H1 (cell line): ENCODE results near the gene DNAAF8. TPM values are rescaled to one million over a fixed set of nuclear protein-coding genes. Genes with fewer than 3 reads are reported as not detected.

Experiments used
- CTCF ChIA-PET: fragments of 300-600 bp; sonication (Branson Sonifier 250); formaldehyde crosslinking; loops from one replicate; lab custom pipeline; 2021; ENCODE audit not compliant: partially characterized antibody; lab: Charles Lee
- POLR2A ChIA-PET: fragments of 300-600 bp; sonication (Branson Sonifier 250); formaldehyde crosslinking; loops from one replicate; lab custom pipeline; 2021; ENCODE audit warnings: inconsistent platforms; ENCODE audit not compliant: partially characterized antibody; lab: Charles Lee
- DNase-seq, 2 experiments: peaks; one replicate each; pipeline versions ENCODE4 v3.0.0 to v3.0.0-alpha.2; 2010 to 2022; ENCODE audit warnings: low spot score in 2 of 2, low read depth in 1 of 2, mixed read lengths in 1 of 2
- FAIRE-seq: peaks from 2 replicates; lab custom pipeline; 2011; peaks lifted over from hg19 to GRCh38; lab: Jason Lieb, UNC
- H2AFZ ChIP-seq: 2 replicates; pipeline ENCODE4 v1.8.1; 2012; ENCODE audit warnings: low read length, inconsistent platforms
- H2AK5ac ChIP-seq: 2 replicates; pipeline ENCODE4 v1.6.1; 2013; ENCODE audit warnings: low read depth, low read length
- H2BK120ac ChIP-seq: replicated peaks from 2 replicates; pipeline ENCODE3; 2013; ENCODE audit warnings: low read depth, low read length, inconsistent platforms
- H2BK12ac ChIP-seq: 2 replicates; pipeline ENCODE4 v1.6.1; 2013; ENCODE audit warnings: low read depth, low read length
- H2BK15ac ChIP-seq: 2 replicates; pipeline ENCODE4 v1.6.1; 2013; ENCODE audit warnings: low read length
- H2BK20ac ChIP-seq: 2 replicates; pipeline ENCODE4 v1.6.1; 2013; ENCODE audit warnings: low read length
- H2BK5ac ChIP-seq: 2 replicates; pipeline ENCODE4 v1.6.1; 2013; ENCODE audit warnings: low read depth, low read length
- H3K14ac ChIP-seq: 2 replicates; pipeline ENCODE4 v1.6.1; 2013; ENCODE audit warnings: inconsistent platforms; ENCODE audit not compliant: insufficient read length
- H3K18ac ChIP-seq: 2 replicates; pipeline ENCODE4 v1.6.1; 2013; ENCODE audit warnings: low read length; ENCODE audit errors: extremely low read depth
- H3K23ac ChIP-seq: 2 replicates; pipeline ENCODE4 v1.6.1; 2013; ENCODE audit warnings: inconsistent platforms; ENCODE audit not compliant: insufficient read length
- H3K23me2 ChIP-seq: 2 replicates; pipeline ENCODE4 v1.6.1; 2013; ENCODE audit warnings: low read depth, low read length
- H3K27ac ChIP-seq: 2 replicates; pipeline ENCODE4 v1.6.1; 2011; ENCODE audit warnings: low read depth, low read length, inconsistent platforms
- H3K27me3 ChIP-seq, 4 experiments: replicated peaks in 1 of 4; 1 replicate in 1 of 4; 2 replicates in 3 of 4; pipeline versions ENCODE4 v1.6.1 to v1.8.1; 2011 to 2013; ENCODE audit warnings: low read length in 3 of 4, mild to moderate bottlenecking in 3 of 4, inconsistent platforms in 2 of 4, mixed read lengths in 2 of 4, moderate library complexity in 1 of 4; ENCODE audit not compliant: control insufficient read depth in 3 of 4, insufficient read depth in 3 of 4; ENCODE audit errors: extremely low read depth in 1 of 4
- H3K36me3 ChIP-seq, 4 experiments: 2 replicates each; pipeline versions ENCODE4 v1.6.1 to v1.8.1; 2011 to 2013; ENCODE audit warnings: mild to moderate bottlenecking in 4 of 4, low read length in 3 of 4, moderate library complexity in 2 of 4, control low read depth in 1 of 4, inconsistent platforms in 1 of 4; ENCODE audit not compliant: insufficient read depth in 4 of 4, control insufficient read depth in 2 of 4
- H3K4ac ChIP-seq: replicated peaks from 2 replicates; pipeline ENCODE3; 2013; ENCODE audit warnings: low read length, low read depth, mixed read lengths, inconsistent platforms; ENCODE audit not compliant: insufficient read length
- H3K4me1 ChIP-seq, 4 experiments: replicated peaks in 1 of 4; 1 replicate in 1 of 4; 2 replicates in 3 of 4; pipeline versions ENCODE4 v1.6.1 to v1.8.1; 2011 to 2013; ENCODE audit warnings: low read length in 3 of 4, inconsistent platforms in 2 of 4, mixed read lengths in 1 of 4; ENCODE audit not compliant: insufficient read depth in 4 of 4, control insufficient read depth in 3 of 4
- H3K4me2 ChIP-seq, 2 experiments: 2 replicates each; pipeline versions ENCODE4 v1.6.1 to v1.8.1; 2011 to 2013; ENCODE audit warnings: low read depth in 2 of 2, low read length in 2 of 2, control low read depth in 1 of 2, inconsistent platforms in 1 of 2, mild to moderate bottlenecking in 1 of 2; ENCODE audit not compliant: insufficient read depth in 1 of 2
- H3K4me3 ChIP-seq, 4 experiments: fragments of 200-600, 300-600 bp in 1 of 4; sonication (generic), shearing (Covaris generic), sonication (Bioruptor Twin) in 1 of 4; 2 replicates each; pipeline versions ENCODE4 v1.5.1 to v1.8.1; 2011 to 2016; ENCODE audit warnings: low read length in 4 of 4, low read depth in 3 of 4, control low read depth in 2 of 4, inconsistent platforms in 2 of 4, mild to moderate bottlenecking in 2 of 4, mixed read lengths in 1 of 4, moderate library complexity in 1 of 4; ENCODE audit not compliant: insufficient read depth in 2 of 4; ENCODE audit errors: extremely low read depth in 1 of 4
- H3K56ac ChIP-seq: replicated peaks from 2 replicates; pipeline ENCODE3; 2013; ENCODE audit warnings: low read depth, mild to moderate bottlenecking, mixed read lengths, low read length, inconsistent platforms; ENCODE audit not compliant: insufficient read length
- H3K79me1 ChIP-seq: 2 replicates; pipeline ENCODE4 v1.6.1; 2013; ENCODE audit warnings: low read depth, low read length, control low read depth
- H3K79me2 ChIP-seq, 2 experiments: 2 replicates each; pipeline versions ENCODE4 v1.6.1 to v1.8.1; 2012 to 2013; ENCODE audit warnings: low read length in 2 of 2, mild to moderate bottlenecking in 2 of 2, inconsistent platforms in 1 of 2; ENCODE audit not compliant: insufficient read depth in 2 of 2, control insufficient read depth in 1 of 2
- H3K9ac ChIP-seq, 4 experiments: replicated peaks in 1 of 4; 1 replicate in 1 of 4; 2 replicates in 3 of 4; pipeline versions ENCODE4 v1.6.1 to v1.8.1; 2011 to 2013; ENCODE audit warnings: low read depth in 3 of 4, low read length in 3 of 4, control low read depth in 2 of 4, mild to moderate bottlenecking in 2 of 4, moderate library complexity in 2 of 4, inconsistent platforms in 1 of 4; ENCODE audit errors: extremely low read depth in 1 of 4
- H3K9me3 ChIP-seq, 2 experiments: 2 replicates each; pipeline versions ENCODE4 v1.6.1 to v1.8.1; 2012 to 2013; ENCODE audit warnings: mild to moderate bottlenecking in 2 of 2, moderate library complexity in 2 of 2, control low read depth in 1 of 2, inconsistent platforms in 1 of 2, low read depth in 1 of 2, low read length in 1 of 2, mixed read lengths in 1 of 2; ENCODE audit not compliant: insufficient read depth in 2 of 2
- H4K20me1 ChIP-seq, 2 experiments: replicated peaks in 1 of 2; 2 replicates each; pipeline versions ENCODE3 to v1.8.1; 2011 to 2013; ENCODE audit warnings: inconsistent platforms in 2 of 2, low read length in 2 of 2, mild to moderate bottlenecking in 1 of 2; ENCODE audit not compliant: insufficient read depth in 2 of 2, control insufficient read depth in 1 of 2
- H4K5ac ChIP-seq: 2 replicates; pipeline ENCODE4 v1.6.1; 2013; ENCODE audit warnings: low read length, low read depth, mixed read lengths, inconsistent platforms; ENCODE audit not compliant: insufficient read length
- H4K8ac ChIP-seq: 2 replicates; pipeline ENCODE4 v1.8.0; 2013; ENCODE audit warnings: mild to moderate bottlenecking, moderate library complexity, low read length, inconsistent platforms; ENCODE audit not compliant: insufficient read depth; ENCODE audit errors: extremely low read depth
- H4K91ac ChIP-seq: replicated peaks from 2 replicates; pipeline ENCODE3; 2013; ENCODE audit warnings: low read length, mixed read lengths, inconsistent platforms; ENCODE audit not compliant: insufficient read length
- ASH2L ChIP-seq: fragments of 200-600, 300-600 bp; sonication (generic); IDR thresholded peaks from one replicate; pipeline ENCODE4 v1.7.1; 2017; ENCODE audit warnings: low read length
- EGR1 ChIP-seq: IDR thresholded peaks from 2 replicates; pipeline ENCODE4 v1.6.1; 2011; ENCODE audit warnings: low read depth, low read length, borderline replicate concordance
- NANOG ChIP-seq: IDR thresholded peaks from 2 replicates; pipeline ENCODE4 v1.6.1; 2011; ENCODE audit warnings: low read length, low read depth, mild to moderate bottlenecking, inconsistent platforms; ENCODE audit not compliant: insufficient read depth, poor library complexity, severe bottlenecking
- RFX5 ChIP-seq: IDR thresholded peaks from 2 replicates; pipeline ENCODE4 v1.6.1; 2011; ENCODE audit warnings: low read depth, low read length, improper control_type of control experiment, borderline replicate concordance
- RNF2 ChIP-seq: fragments of 200-900, 300-1000 bp; sonication (generic); IDR thresholded peaks from 2 replicates; pipeline ENCODE4 v1.7.1; 2016; ENCODE audit warnings: borderline replicate concordance, low read depth, mild to moderate bottlenecking, antibody characterized with exemption, low read length; ENCODE audit not compliant: poor library complexity, severe bottlenecking; ENCODE audit errors: missing control alignments
- RXRA ChIP-seq: IDR thresholded peaks from 2 replicates; pipeline ENCODE4 v1.6.1; 2011; ENCODE audit warnings: low read depth, mild to moderate bottlenecking, low read length, moderate library complexity; ENCODE audit not compliant: insufficient read depth
- SP2 ChIP-seq: IDR thresholded peaks from 2 replicates; pipeline ENCODE4 v1.6.1; 2012; ENCODE audit warnings: mild to moderate bottlenecking, low read length, inconsistent platforms
- TAF1 ChIP-seq: IDR thresholded peaks from 2 replicates; pipeline ENCODE4 v1.6.1; 2011; ENCODE audit warnings: mild to moderate bottlenecking, low read depth, low read length
- TBP ChIP-seq: IDR thresholded peaks from 2 replicates; pipeline ENCODE4 v1.6.1; 2011; ENCODE audit warnings: low read depth, low read length, improper control_type of control experiment
- YY1 ChIP-seq: IDR thresholded peaks from 2 replicates; pipeline ENCODE4 v1.6.1; 2011; ENCODE audit warnings: low read depth, mild to moderate bottlenecking, low read length
- WGBS, 2 experiments: shearing (Covaris generic) in 1 of 2; methylation state at CpG; one replicate each; pipeline versions ENCODE4 v1.1.6 to v1.1.7; 2013 to 2015; ENCODE audit warnings: low lambda C conversion rate in 2 of 2, mixed read lengths in 2 of 2, inconsistent platforms in 1 of 2, low coverage in 1 of 2, missing lambda C conversion rate in 1 of 2; ENCODE audit not compliant: insufficient replicate concordance in 2 of 2, insufficient coverage in 1 of 2, insufficient read length in 1 of 2; ENCODE audit errors: extremely low coverage in 1 of 2, missing lambda C conversion rate in 1 of 2; 5-methylcytosine and 5-hydroxymethylcytosine counted together
- polyA plus RNA-seq, 7 experiments: library from polyadenylated mRNA; depleted of rRNA in 3 of 7; stranded (reverse) in 5 of 7; unstranded in 2 of 7; fragments of >200 nt in 5 of 7; fragments of 200-250 nt in 2 of 7; gene quantifications; 1 replicate in 5 of 7; 2 replicates in 1 of 7; 4 replicates in 1 of 7; pipeline versions ENCODE4 v1.2.1 to v1.2.3, GENCODE V29; 2011 to 2013; ENCODE audit warnings: missing spikeins in 2 of 7, mixed read lengths in 2 of 7
- total RNA-seq: library from RNA; stranded (reverse); fragmentation: NEBNext Ultra II Directional; extraction: Animal tissue kit (Norgen Biotek cat#: 25700); gene quantifications from 2 replicates; pipeline ENCODE4 v1.2.1, GENCODE V29; 2021
- TF ChIP-seq, protein P1 (sequence below): IDR thresholded peaks from 2 replicates; pipeline ENCODE4 v1.6.1; 2011; ENCODE audit warnings: low read length, improper control_type of control experiment
- TF ChIP-seq, protein P2 (sequence below): IDR thresholded peaks from 2 replicates; pipeline ENCODE4 v1.6.1; 2012; ENCODE audit warnings: inconsistent platforms

DNAAF8 gene
- total and polyA plus RNA-seq, 2 of the 8 experiments (the other 6 are each of a cell fraction or from before 2014, with no cell fraction given), result 0.39 TPM; not detected in 1

DNA sequence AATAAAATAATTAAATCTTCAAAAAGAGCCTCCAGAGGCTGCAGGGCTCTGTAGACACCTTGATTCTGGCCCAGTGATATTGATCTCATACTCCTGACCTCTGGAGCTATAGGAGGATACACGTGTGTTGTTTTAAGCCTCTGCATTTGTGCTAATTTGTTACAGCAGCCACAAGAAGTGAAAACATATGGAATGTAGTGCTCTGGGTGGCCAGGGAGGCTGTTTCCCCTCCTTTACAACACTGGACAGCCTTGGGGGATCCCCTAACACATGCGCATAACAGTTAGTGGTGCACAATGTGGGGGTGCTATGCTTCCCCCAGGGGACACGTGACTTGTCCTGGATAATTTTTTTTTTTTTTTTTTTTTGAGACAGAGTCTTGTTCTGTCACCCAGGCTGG lies 37.3 kb downstream of the DNAAF8 start:
- no peaks in the 10 kb centered on the region for H3K79me1 ChIP-seq
- WGBS, 2 experiments, result 78% methylated on average over 3 of the region's 3 CpGs; no CpG with 5 or more reads in 1 of the 2 experiments
- H4K8ac ChIP-seq, result no peak overlapping the region
- no peak overlapping the region for H2BK15ac ChIP-seq
- no peak overlapping the region for H3K4me2 ChIP-seq
- H2BK120ac ChIP-seq, result no peak overlapping the region
- H4K20me1 ChIP-seq, result no peaks in the 10 kb centered on the region
- 0 out of 4 replicates have a peak, but pooled peaks cover 0 to under 1% of the 10 kb centered on the region in 2 experiments for H3K79me2 ChIP-seq
- H2BK5ac ChIP-seq, result no peak overlapping the region
- no peak overlapping the region for H3K27ac ChIP-seq
- CTCF ChIA-PET, result interaction anchor here (1.1 kb wide), 1 partner anchor 16 kb away, joined by 3 read pairs; no protein-coding TSS in a partner anchor
- POLR2A ChIA-PET, result interaction anchor here (1.1 kb wide), 2 partner anchors 10 to 73 kb away, joined by 3 read pairs; no protein-coding TSS in a partner anchor
- peaks cover 10% of the 10 kb centered on the region for H3K23me2 ChIP-seq
- no peak overlapping the region for H2BK12ac ChIP-seq
- H3K4me1 ChIP-seq, result peaks cover 0 to 3% (median 1%) of the 10 kb centered on the region in 4 experiments; a peak in 2 of 7 replicates
- DNase-seq, result no peak
- no peak overlapping the region for H3K56ac ChIP-seq
- no peaks in the 10 kb centered on the region for H3K36me3 ChIP-seq
- H3K4me3 ChIP-seq, result no peak overlapping the region
- no peak overlapping the region for H3K4ac ChIP-seq
- no peak overlapping the region for H4K5ac ChIP-seq
- no peak overlapping the region for H2AK5ac ChIP-seq
- H3K27me3 ChIP-seq, result no peaks in the 10 kb centered on the region
- no peak overlapping the region for H4K91ac ChIP-seq
- H3K14ac ChIP-seq, result no peak overlapping the region
- no peak overlapping the region for H2AFZ ChIP-seq
- no peak overlapping the region for H2BK20ac ChIP-seq
- H3K9me3 ChIP-seq, result no peaks in the 10 kb centered on the region
- no peak overlapping the region for H3K9ac ChIP-seq
- no peak for FAIRE-seq
- no peak overlapping the region for H3K18ac ChIP-seq
- H3K23ac ChIP-seq, result no peak overlapping the region
- no peak for TF ChIP-seq ASH2L
- TF ChIP-seq RNF2, result no peak
- TF ChIP-seq TAF1, result no peak
- TF ChIP-seq EGR1, result no peak
- TF ChIP-seq, protein P1, sequence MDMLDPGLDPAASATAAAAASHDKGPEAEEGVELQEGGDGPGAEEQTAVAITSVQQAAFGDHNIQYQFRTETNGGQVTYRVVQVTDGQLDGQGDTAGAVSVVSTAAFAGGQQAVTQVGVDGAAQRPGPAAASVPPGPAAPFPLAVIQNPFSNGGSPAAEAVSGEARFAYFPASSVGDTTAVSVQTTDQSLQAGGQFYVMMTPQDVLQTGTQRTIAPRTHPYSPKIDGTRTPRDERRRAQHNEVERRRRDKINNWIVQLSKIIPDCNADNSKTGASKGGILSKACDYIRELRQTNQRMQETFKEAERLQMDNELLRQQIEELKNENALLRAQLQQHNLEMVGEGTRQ, result no peak
- TF ChIP-seq TBP, result no peak
- TF ChIP-seq NANOG, result no peak
- TF ChIP-seq RXRA, result no peak
- TF ChIP-seq, protein P2, sequence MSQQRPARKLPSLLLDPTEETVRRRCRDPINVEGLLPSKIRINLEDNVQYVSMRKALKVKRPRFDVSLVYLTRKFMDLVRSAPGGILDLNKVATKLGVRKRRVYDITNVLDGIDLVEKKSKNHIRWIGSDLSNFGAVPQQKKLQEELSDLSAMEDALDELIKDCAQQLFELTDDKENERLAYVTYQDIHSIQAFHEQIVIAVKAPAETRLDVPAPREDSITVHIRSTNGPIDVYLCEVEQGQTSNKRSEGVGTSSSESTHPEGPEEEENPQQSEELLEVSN, result no peak
- TF ChIP-seq RFX5, result no peak
- no peak for TF ChIP-seq YY1
- TF ChIP-seq SP2, result no peak
